ENCODE results near the gene SLC7A9.
A peak's percentile ranks its signal among the peaks of the same experiment; 100 is the strongest.
"Not testable (repeated sequence)": the region's sequence is repeated elsewhere in the genome, so short reads cannot be mapped to it uniquely, and the experiment has no call there.

SLC7A9 gene

GRCh38 chr19:32832094-32832493 lies 37.5 kb downstream of the SLC7A9 start:
- DNase-seq (ENCODE audit: low read depth); H3K4me3 ChIP-seq (ENCODE audit: low read depth, low read length): not testable (repeated sequence)

GRCh38 chr19:32831611-32832010 lies 38.0 kb downstream of the SLC7A9 start:
- DNase-seq (ENCODE audit: low read depth), result no peak

GRCh38 chr19:32830231-32831014 lies 39.1 kb downstream of the SLC7A9 start:
- DNase-seq (ENCODE audit: low read depth), result peak; percentile 24
- H3K4me3 ChIP-seq (ENCODE audit: low read depth, low read length), result no peak overlapping the region

More at GRCh38 chr19:32831611-32832010, 38.0 kb downstream of the SLC7A9 start:
- H3K4me3 ChIP-seq (ENCODE audit: low read depth, low read length), result no peak overlapping the region

- no peak for DNase-seq (ENCODE audit: low read depth)
- no peak overlapping the region for H3K4me3 ChIP-seq (ENCODE audit: low read depth, low read length)
These were observed 40.1 kb downstream of the SLC7A9 start for GRCh38 chr19:32829345-32829896.

- no peak overlapping the region for H3K4me3 ChIP-seq (ENCODE audit: low read depth, low read length)
- no peak for DNase-seq (ENCODE audit: low read depth)
These were observed 40.8 kb downstream of the SLC7A9 start for GRCh38 chr19:32828643-32829344.

- H3K4me3 ChIP-seq (ENCODE audit: low read depth, low read length), result no peak overlapping the region
- DNase-seq (ENCODE audit: low read depth), result no peak
These were observed 41.4 kb downstream of the SLC7A9 start for GRCh38 chr19:32828139-32828538.

- no peak overlapping the region for H3K4me3 ChIP-seq (ENCODE audit: low read depth, low read length)
- DNase-seq (ENCODE audit: low read depth), result no peak
These were observed 44.5 kb downstream of the SLC7A9 start for GRCh38 chr19:32824916-32825608.

- H3K4me3 ChIP-seq (ENCODE audit: low read depth, low read length), result no peak overlapping the region
- no peak for DNase-seq (ENCODE audit: low read depth)
These were observed 45.3 kb downstream of the SLC7A9 start for GRCh38 chr19:32824191-32824751.

GRCh38 chr19:32823747-32824102 lies 45.8 kb downstream of the SLC7A9 start:
- no peak for DNase-seq (ENCODE audit: low read depth)
- H3K4me3 ChIP-seq (ENCODE audit: low read depth, low read length), result no peak overlapping the region

GRCh38 chr19:32822916-32823746 lies 46.4 kb downstream of the SLC7A9 start:
- no peak overlapping the region for H3K4me3 ChIP-seq (ENCODE audit: low read depth, low read length)
- DNase-seq (ENCODE audit: low read depth), result no peak

GRCh38 chr19:32819419-32820400 lies 49.9 kb downstream of the SLC7A9 start:
- H3K4me3 ChIP-seq (ENCODE audit: low read depth, low read length), result no peak overlapping the region
- no peak for DNase-seq (ENCODE audit: low read depth)

- no peak for DNase-seq (ENCODE audit: low read depth)
- H3K4me3 ChIP-seq (ENCODE audit: low read depth, low read length), result no peak overlapping the region
These were observed 51.0 kb downstream of the SLC7A9 start for GRCh38 chr19:32818536-32818935.

- H3K4me3 ChIP-seq (ENCODE audit: low read depth, low read length), result no peak overlapping the region
- no peak for DNase-seq (ENCODE audit: low read depth)
These were observed 51.7 kb downstream of the SLC7A9 start for GRCh38 chr19:32817569-32818476.

GRCh38 chr19:32816555-32817099 lies 52.9 kb downstream of the SLC7A9 start:
- no peak overlapping the region for H3K4me3 ChIP-seq (ENCODE audit: low read depth, low read length)
- DNase-seq (ENCODE audit: low read depth), result no peak

GRCh38 chr19:32814624-32815023 lies 54.9 kb downstream of the SLC7A9 start:
- no peak overlapping the region for H3K4me3 ChIP-seq (ENCODE audit: low read depth, low read length)
- no peak for DNase-seq (ENCODE audit: low read depth)

- H3K4me3 ChIP-seq (ENCODE audit: low read depth, low read length), result no peak overlapping the region
- DNase-seq (ENCODE audit: low read depth), result no peak
These were observed 55.6 kb downstream of the SLC7A9 start for GRCh38 chr19:32813862-32814425.
